ENCODE results near the gene SOCS1.

SOCS1 gene

GRCh38 chr16:11277607-11278337, 21.8 kb upstream of the SOCS1 start:
- peaks cover 10% of the 10 kb centered on the region for H3K27me3 Mint-ChIP-seq
- no peaks in the 10 kb centered on the region for H3K4me1 Mint-ChIP-seq
- no peak for DNase-seq (ENCODE audit: low spot score in 2 of 2)
- H3K9me3 Mint-ChIP-seq: no peaks in the 10 kb centered on the region
- no peak overlapping the region for H3K27ac Mint-ChIP-seq (ENCODE audit: low read depth)
- H3K36me3 Mint-ChIP-seq (ENCODE audit: insufficient read depth): no peaks in the 10 kb centered on the region
- no peak for ATAC-seq (replicated peaks; ENCODE audit: extremely low read depth, poor library complexity, severe bottlenecking)
- H3K4me3 Mint-ChIP-seq: no peak overlapping the region

- ATAC-seq (replicated peaks; ENCODE audit: extremely low read depth, poor library complexity, severe bottlenecking): no peak
- H3K4me1 Mint-ChIP-seq: no peaks in the 10 kb centered on the region
- H3K9me3 Mint-ChIP-seq: no peaks in the 10 kb centered on the region
- H3K27ac Mint-ChIP-seq (ENCODE audit: low read depth): no peak overlapping the region
- H3K27me3 Mint-ChIP-seq: peaks cover 10% of the 10 kb centered on the region
- no peak for DNase-seq (ENCODE audit: low spot score in 2 of 2)
- H3K4me3 Mint-ChIP-seq: no peak overlapping the region
- H3K36me3 Mint-ChIP-seq (ENCODE audit: insufficient read depth): no peaks in the 10 kb centered on the region
Observed at GRCh38 chr16:11276896-11277593, 21.0 kb upstream of the SOCS1 start.

GRCh38 chr16:11276143-11276895, 20.3 kb upstream of the SOCS1 start, which contains the start of gene PRM2:
Gene PRM2, minus strand, starts transcription at chr16:11276480. Its CDS starts 110 bp downstream, at chr16:11276370.
- H3K27me3 Mint-ChIP-seq: peaks cover 10% of the 10 kb centered on the region
- no peaks in the 10 kb centered on the region for H3K4me1 Mint-ChIP-seq
- no peak within 1 kb of the TSS for H3K27ac Mint-ChIP-seq (ENCODE audit: low read depth)
- ATAC-seq (replicated peaks; ENCODE audit: extremely low read depth, poor library complexity, severe bottlenecking) (no peak), DNase-seq (ENCODE audit: low spot score in 2 of 2) (no peak)
- H3K9me3 Mint-ChIP-seq: no peaks in the 10 kb centered on the region
- H3K36me3 Mint-ChIP-seq (ENCODE audit: insufficient read depth): no peaks in the 10 kb centered on the region
- H3K4me3 Mint-ChIP-seq: no peak within 1 kb of the TSS

- no peak overlapping the region for H3K4me3 Mint-ChIP-seq
- H3K27ac Mint-ChIP-seq (ENCODE audit: low read depth): no peak overlapping the region
- H3K9me3 Mint-ChIP-seq: no peaks in the 10 kb centered on the region
- H3K4me1 Mint-ChIP-seq: no peaks in the 10 kb centered on the region
- no peaks in the 10 kb centered on the region for H3K36me3 Mint-ChIP-seq (ENCODE audit: insufficient read depth)
- DNase-seq (ENCODE audit: low spot score in 2 of 2) (no peak), ATAC-seq (replicated peaks; ENCODE audit: extremely low read depth, poor library complexity, severe bottlenecking) (no peak)
- peaks cover 10% of the 10 kb centered on the region for H3K27me3 Mint-ChIP-seq
Observed at GRCh38 chr16:11274964-11275363, 19.0 kb upstream of the SOCS1 start.

GRCh38 chr16:11273721-11274324, 17.8 kb upstream of the SOCS1 start:
- Mint-ChIP-seq H3K4me3 (no peak overlapping the region), H3K36me3 (ENCODE audit: insufficient read depth) (no peaks in the 10 kb centered on the region), H3K9me3 (no peaks in the 10 kb centered on the region), H3K27ac (ENCODE audit: low read depth) (no peak overlapping the region), H3K4me1 (no peaks in the 10 kb centered on the region), H3K27me3 (peaks cover 10% of the 10 kb centered on the region)
- ATAC-seq (replicated peaks; ENCODE audit: extremely low read depth, poor library complexity, severe bottlenecking) (no peak), DNase-seq (ENCODE audit: low spot score in 2 of 2) (no peak)

GRCh38 chr16:11272921-11273720, 17.1 kb upstream of the SOCS1 start, which contains the start of gene PRM3:
Gene PRM3, minus strand, starts transcription at chr16:11273629. Its CDS starts 34 bp downstream, at chr16:11273595.
- DNase-seq (ENCODE audit: low spot score in 2 of 2) (no peak), ATAC-seq (replicated peaks; ENCODE audit: extremely low read depth, poor library complexity, severe bottlenecking) (no peak)
- Mint-ChIP-seq H3K9me3 (no peaks in the 10 kb centered on the region), H3K4me3 (no peak within 1 kb of the TSS), H3K36me3 (ENCODE audit: insufficient read depth) (no peaks in the 10 kb centered on the region), H3K27ac (ENCODE audit: low read depth) (no peak within 1 kb of the TSS), H3K4me1 (no peaks in the 10 kb centered on the region), H3K27me3 (peaks cover 10% of the 10 kb centered on the region)

GRCh38 chr16:11272484-11272883, 16.5 kb upstream of the SOCS1 start:
- ATAC-seq (replicated peaks; ENCODE audit: extremely low read depth, poor library complexity, severe bottlenecking): no peak
- H3K4me3 Mint-ChIP-seq: no peak overlapping the region
- H3K36me3 Mint-ChIP-seq (ENCODE audit: insufficient read depth): no peaks in the 10 kb centered on the region
- peaks cover 7% of the 10 kb centered on the region for H3K27me3 Mint-ChIP-seq
- no peak overlapping the region for H3K27ac Mint-ChIP-seq (ENCODE audit: low read depth)
- no peaks in the 10 kb centered on the region for H3K4me1 Mint-ChIP-seq
- no peak for DNase-seq (ENCODE audit: low spot score in 2 of 2)
- no peaks in the 10 kb centered on the region for H3K9me3 Mint-ChIP-seq

GRCh38 chr16:11271610-11272009, 15.6 kb upstream of the SOCS1 start:
- Mint-ChIP-seq H3K27me3 (no peaks in the 10 kb centered on the region), H3K27ac (ENCODE audit: low read depth) (no peak overlapping the region), H3K4me3 (no peak overlapping the region), H3K9me3 (no peaks in the 10 kb centered on the region), H3K36me3 (ENCODE audit: insufficient read depth) (no peaks in the 10 kb centered on the region), H3K4me1 (no peaks in the 10 kb centered on the region)
- DNase-seq (ENCODE audit: low spot score in 2 of 2) (no peak), ATAC-seq (replicated peaks; ENCODE audit: extremely low read depth, poor library complexity, severe bottlenecking) (no peak)

GRCh38 chr16:11270602-11271162, 14.7 kb upstream of the SOCS1 start:
- Mint-ChIP-seq H3K4me3 (no peak overlapping the region), H3K9me3 (no peaks in the 10 kb centered on the region), H3K36me3 (ENCODE audit: insufficient read depth) (no peaks in the 10 kb centered on the region), H3K27me3 (no peaks in the 10 kb centered on the region), H3K27ac (ENCODE audit: low read depth) (no peak overlapping the region), H3K4me1 (no peaks in the 10 kb centered on the region)
- no peak for ATAC-seq (replicated peaks; ENCODE audit: extremely low read depth, poor library complexity, severe bottlenecking)
- DNase-seq (ENCODE audit: low spot score in 2 of 2): no peak

- Mint-ChIP-seq H3K27me3 (no peaks in the 10 kb centered on the region), H3K36me3 (ENCODE audit: insufficient read depth) (no peaks in the 10 kb centered on the region), H3K27ac (ENCODE audit: low read depth) (no peak within 1 kb of the TSS), H3K9me3 (no peaks in the 10 kb centered on the region), H3K4me1 (peaks cover 3% of the 10 kb centered on the region), H3K4me3 (no peak within 1 kb of the TSS)
- ATAC-seq (replicated peaks; ENCODE audit: extremely low read depth, poor library complexity, severe bottlenecking) (no peak), DNase-seq (ENCODE audit: low spot score in 2 of 2) (no peak)
Observed at GRCh38 chr16:11268921-11269375, 12.9 kb upstream of the SOCS1 start, which contains the start of gene TNP2. Gene TNP2, minus strand, starts transcription at chr16:11269325. Its CDS starts 63 bp downstream, at chr16:11269262.

GRCh38 chr16:11265124-11265523, 9.1 kb upstream of the SOCS1 start:
- peaks cover 16% of the 10 kb centered on the region for H3K4me1 Mint-ChIP-seq
- no peak for DNase-seq (ENCODE audit: low spot score in 2 of 2)
- no peak overlapping the region for H3K4me3 Mint-ChIP-seq
- no peaks in the 10 kb centered on the region for H3K9me3 Mint-ChIP-seq
- no peaks in the 10 kb centered on the region for H3K36me3 Mint-ChIP-seq (ENCODE audit: insufficient read depth)
- no peaks in the 10 kb centered on the region for H3K27me3 Mint-ChIP-seq
- no peak overlapping the region for H3K27ac Mint-ChIP-seq (ENCODE audit: low read depth)
- no peak for ATAC-seq (replicated peaks; ENCODE audit: extremely low read depth, poor library complexity, severe bottlenecking)

Measured in central memory CD8-positive, alpha-beta T cell (primary cell).